IPS-18c (cell line): Measurements from ENCODE around the gene VANGL2.

ENCODE experiments used
- H3K4me3 ChIP-seq: 2 replicates; pipeline ENCODE4 v1.7.0; 2013; ENCODE audit warnings: low read depth, mild to moderate bottlenecking, low read length, moderate library complexity; ENCODE audit not compliant: insufficient read depth
- H3K9me3 ChIP-seq: one replicate; pipeline ENCODE4 v1.6.1; 2013; ENCODE audit warnings: mild to moderate bottlenecking, low read length, moderate library complexity; ENCODE audit not compliant: control insufficient read depth, insufficient read depth

Gene VANGL2

DNA sequence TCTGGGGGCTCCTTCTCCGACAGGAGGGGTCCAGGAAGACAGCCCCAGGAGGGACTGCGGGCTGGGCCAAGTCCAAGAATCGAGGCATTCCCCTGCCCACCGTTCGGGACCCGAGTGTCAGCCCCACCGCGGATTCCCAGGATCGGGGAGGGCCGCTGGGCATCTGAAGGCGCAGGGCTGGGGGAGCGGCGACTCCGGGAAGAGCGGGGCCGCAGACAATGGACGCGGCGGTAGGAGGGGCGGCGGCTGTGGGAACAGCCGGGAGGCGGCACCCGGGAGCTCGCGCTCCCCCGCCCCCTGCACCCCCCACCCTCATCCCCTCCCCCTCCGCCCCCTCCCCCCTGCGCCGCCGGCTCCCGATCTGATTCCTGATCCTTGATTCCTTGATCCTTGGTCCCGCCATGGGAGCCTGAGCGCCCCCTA lies at the start of gene VANGL2:
Gene VANGL2 (plus strand): TSS at position 342 of the 423 bp plus-strand sequence. CDS start 15,274 bp downstream, outside the sequence.
- Histone ChIP-seq H3K4me3 (peak within 1 kb of the TSS; percentile 95), H3K9me3 (no peaks in the 10 kb centered on the region)

DNA sequence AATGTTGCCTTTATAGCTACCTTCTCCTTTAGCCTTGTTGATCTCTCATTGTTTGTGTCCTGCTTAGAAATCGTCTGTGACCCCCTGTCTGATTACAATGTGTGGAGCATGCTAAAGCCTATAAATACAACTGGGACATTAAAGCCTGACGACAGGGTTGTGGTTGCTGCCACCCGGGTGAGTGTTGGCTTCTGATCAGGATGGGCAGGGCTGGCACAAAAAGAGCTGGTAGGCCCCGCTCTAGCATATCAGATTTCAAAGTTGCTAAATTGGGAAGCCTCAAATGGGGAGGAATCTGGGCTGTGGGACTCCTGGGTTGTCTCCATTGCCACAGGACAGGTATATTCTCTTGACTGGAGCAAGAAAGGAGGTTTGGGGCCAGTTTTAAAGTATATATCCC lies 48.7 kb upstream of the VANGL2 start:
- H3K9me3 ChIP-seq: no peaks in the 10 kb centered on the region

GRCh38 chr1:160352555-160352954 lies 47.8 kb upstream of the VANGL2 start:
- Histone ChIP-seq H3K9me3 (no peaks in the 10 kb centered on the region), H3K4me3 (no peak overlapping the region)

More for the DNA sequence above, 48.7 kb upstream of the VANGL2 start:
- H3K4me3 ChIP-seq: no peak overlapping the region

DNA sequence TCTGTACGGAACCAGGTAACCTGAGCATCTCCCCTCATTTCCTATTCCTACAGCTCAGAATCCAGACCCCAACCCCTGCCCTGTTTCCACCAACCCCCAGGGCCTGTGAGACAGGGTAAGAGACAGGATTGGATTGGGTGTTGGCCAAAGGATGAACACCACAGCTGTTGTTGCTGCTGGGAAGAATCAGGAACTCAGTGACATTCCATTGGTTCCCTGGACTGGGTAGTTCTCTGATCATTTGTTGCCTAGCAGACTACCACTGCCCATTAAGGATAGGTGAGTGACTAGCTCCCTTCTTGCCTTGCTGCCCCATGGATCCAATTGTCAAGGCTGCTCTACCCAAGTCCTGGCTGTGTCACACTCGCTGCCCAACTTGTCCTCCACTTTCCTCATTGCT lies 47.1 kb upstream of the VANGL2 start:
- Histone ChIP-seq H3K4me3 (no peak overlapping the region), H3K9me3 (no peaks in the 10 kb centered on the region)

- H3K4me3 ChIP-seq: no peak overlapping the region
- H3K9me3 ChIP-seq: no peaks in the 10 kb centered on the region
These were observed 45.9 kb upstream of the VANGL2 start for GRCh38 chr1:160354388-160354985.

DNA sequence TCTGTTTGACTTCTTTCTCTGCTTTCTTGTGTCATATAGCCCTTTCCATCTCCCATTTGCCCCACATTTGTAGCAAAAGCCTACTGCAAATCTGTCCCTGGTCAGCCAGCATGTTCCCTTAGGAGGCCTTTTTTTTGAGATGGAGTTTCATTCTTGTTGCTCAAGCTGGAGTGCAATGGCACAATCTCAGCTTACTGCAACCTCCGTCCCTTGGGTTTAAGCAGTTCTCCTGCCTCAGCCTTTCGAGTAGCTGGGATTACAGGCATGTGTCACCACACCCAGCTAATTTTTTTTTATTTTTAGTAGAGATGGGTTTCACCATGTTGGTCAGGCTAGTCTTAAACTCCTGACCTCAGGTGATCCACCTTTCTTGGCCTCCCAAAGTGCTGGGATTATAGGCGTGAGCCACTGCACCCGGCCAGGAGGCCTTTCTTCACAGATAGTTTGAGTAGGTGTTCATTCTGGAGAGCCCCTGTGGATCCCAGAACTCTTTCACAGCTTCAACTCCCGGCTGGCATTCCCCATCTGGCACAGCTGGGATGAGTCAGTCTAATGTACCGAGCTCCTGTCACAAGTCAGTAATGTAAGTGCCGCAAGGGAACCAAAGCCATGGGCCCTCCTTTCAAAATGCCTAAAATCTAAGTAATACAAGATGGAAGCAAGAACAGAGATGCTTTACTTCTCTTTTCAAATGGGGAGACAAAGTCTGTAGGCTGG lies 42.9 kb upstream of the VANGL2 start:
- H3K9me3 ChIP-seq: no peaks in the 10 kb centered on the region

DNA sequence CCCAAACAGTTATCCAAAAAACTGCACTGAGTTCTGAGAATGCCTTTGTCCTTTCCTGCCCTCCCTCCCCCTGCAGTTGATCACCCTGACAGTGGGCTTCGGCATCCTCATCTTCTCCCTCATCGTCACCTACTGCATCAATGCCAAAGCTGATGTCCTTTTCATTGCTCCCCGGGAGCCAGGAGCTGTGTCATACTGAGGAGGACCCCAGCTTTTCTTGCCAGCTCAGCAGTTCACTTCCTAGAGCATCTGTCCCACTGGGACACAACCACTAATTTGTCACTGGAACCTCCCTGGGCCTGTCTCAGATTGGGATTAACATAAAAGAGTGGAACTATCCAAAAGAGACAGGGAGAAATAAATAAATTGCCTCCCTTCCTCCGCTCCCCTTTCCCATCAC lies 42.3 kb upstream of the VANGL2 start:
- no peaks in the 10 kb centered on the region for H3K9me3 ChIP-seq
- no peak overlapping the region for H3K4me3 ChIP-seq

More for the DNA sequence above, 42.9 kb upstream of the VANGL2 start:
- H3K4me3 ChIP-seq: no peak overlapping the region

GRCh38 chr1:160359559-160360226 lies 40.7 kb upstream of the VANGL2 start:
- Histone ChIP-seq H3K9me3 (no peaks in the 10 kb centered on the region), H3K4me3 (no peak overlapping the region)

- H3K4me3 ChIP-seq: no peak overlapping the region
- H3K9me3 ChIP-seq: no peaks in the 10 kb centered on the region
These were observed 40.1 kb upstream of the VANGL2 start for GRCh38 chr1:160360227-160360695.

DNA sequence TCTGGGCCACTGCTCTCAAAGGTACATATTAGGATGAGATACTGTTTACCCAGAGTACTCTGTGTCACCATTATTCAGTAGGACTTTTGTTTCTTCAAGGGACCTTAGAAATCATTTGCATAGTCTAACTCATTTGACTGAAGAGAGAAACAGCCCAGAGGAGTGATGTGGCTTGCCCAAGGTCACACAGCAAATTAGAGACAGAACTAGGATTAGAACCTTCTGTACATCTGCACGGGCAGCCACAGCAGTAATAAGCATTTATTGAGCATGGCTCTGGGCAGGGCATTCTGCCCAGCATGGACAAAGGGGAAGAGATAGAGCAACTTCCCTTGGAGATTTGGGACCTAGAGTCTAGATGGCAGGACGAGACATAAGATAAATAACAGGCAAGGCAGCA lies 39.2 kb upstream of the VANGL2 start:
- Histone ChIP-seq H3K4me3 (no peak overlapping the region), H3K9me3 (no peaks in the 10 kb centered on the region)

GRCh38 chr1:160361814-160362167 lies 38.6 kb upstream of the VANGL2 start:
- no peaks in the 10 kb centered on the region for H3K9me3 ChIP-seq
- H3K4me3 ChIP-seq: no peak overlapping the region; the same call in 1 of the 2 replicates

GRCh38 chr1:160362168-160362957 lies 38.0 kb upstream of the VANGL2 start:
- H3K4me3 ChIP-seq: no peak overlapping the region
- H3K9me3 ChIP-seq: no peaks in the 10 kb centered on the region

DNA sequence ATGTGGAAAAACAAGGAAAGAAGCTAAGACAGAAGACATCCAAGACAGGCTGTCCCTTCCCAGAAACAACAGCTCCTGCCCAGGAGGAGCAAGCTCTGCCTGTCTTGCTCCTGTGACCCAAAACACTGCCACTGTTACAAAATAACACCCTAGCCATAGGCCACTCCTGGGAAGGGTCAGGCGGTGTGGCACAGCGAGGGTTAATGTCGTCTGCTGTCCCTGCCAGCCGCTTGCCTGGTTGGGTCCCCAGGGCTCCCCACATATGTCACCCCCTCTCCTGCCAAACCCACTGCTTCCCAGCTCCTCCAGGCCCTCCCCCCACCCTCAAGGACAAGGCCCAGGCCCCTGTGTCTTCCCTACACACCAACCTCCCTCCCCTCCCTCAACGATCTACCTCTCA lies 37.4 kb upstream of the VANGL2 start:
- no peaks in the 10 kb centered on the region for H3K9me3 ChIP-seq
- no peak overlapping the region for H3K4me3 ChIP-seq

GRCh38 chr1:160363951-160364735 lies 36.2 kb upstream of the VANGL2 start:
- H3K9me3 ChIP-seq: no peaks in the 10 kb centered on the region
- H3K4me3 ChIP-seq: no peak overlapping the region

DNA sequence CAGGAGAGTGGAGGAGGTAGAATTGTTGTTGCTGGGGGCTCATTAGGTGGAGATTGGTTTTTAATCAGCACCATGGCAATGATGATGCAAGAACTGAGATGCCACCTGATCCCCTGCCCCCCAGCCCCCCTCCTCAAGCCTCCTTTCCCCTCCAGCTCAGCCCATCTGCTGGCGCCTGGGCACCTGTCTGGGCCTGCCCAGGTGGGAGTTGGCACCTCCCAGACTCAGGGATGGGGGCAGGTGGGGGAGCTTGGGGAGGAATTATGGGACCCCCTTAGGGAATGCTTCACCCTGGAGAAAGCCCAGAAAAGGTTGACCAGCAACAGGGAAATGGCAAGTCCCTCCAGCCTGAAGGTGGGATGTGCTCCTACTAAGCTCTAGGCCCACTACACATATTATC lies 35.0 kb upstream of the VANGL2 start:
- no peak overlapping the region for H3K4me3 ChIP-seq
- H3K9me3 ChIP-seq: peaks cover 1% of the 10 kb centered on the region

DNA sequence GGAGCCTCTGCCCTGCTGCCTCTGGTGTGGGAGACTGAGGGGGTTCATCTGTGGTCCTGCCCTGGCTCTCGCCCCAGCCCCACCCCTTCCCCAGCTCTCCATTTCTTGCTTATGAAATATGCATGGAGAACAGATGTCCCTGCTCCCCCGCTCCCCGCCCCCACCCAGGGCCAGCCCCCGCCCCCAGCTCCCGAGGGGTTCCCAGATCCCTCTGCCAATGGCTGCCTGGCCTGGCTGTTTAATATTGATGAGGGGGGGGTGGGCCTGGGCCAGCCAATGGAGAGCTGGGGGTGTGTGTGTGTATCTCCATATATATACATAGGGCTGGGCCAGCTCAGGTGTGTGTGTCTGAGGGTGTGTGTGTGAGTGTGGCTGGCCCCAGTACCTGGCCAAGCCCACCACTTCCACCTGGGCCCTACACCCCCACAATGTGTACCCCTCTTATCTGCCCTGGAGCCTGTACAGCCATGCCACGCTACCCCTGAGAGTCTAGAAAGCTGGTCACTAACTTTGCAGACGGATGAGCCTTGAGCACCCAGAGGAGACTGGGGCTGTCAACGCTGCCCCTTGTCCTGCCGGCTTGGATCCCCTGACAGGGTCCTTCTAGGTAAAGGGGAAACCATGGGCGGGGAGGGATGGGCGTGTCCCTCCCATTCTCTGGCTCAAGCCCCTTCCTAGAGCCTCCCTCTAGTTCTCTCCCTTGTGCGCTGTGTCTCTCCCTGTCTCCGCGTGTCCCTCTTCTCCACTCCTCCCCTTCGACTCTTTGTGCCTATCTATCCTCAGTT lies 33.4 kb upstream of the VANGL2 start, which contains the start of gene NHLH1:
Gene NHLH1 (plus strand): TSS at position 341 of the 785 bp plus-strand sequence. CDS start 3,661 bp downstream, outside the sequence.
- H3K9me3 ChIP-seq: peaks cover 2% of the 10 kb centered on the region
- H3K4me3 ChIP-seq: no peak within 1 kb of the TSS
